IMR-90 (cell line): ENCODE measurements around the gene CEP97. TPM values are rescaled to one million over a fixed set of nuclear protein-coding genes. Genes with fewer than 3 reads are reported as not detected.

ENCODE experiments used
- ATAC-seq: fragments of 200-7000 bp; cut with Tn5 transposase; 2 replicates; pipeline ENCODE4 v1.9.1; 2020; ENCODE audit warnings: low read depth, mild to moderate bottlenecking, moderate library complexity
- BruUV-seq: library from RNA; stranded (reverse); fragments of 400-500 nt; replicated peaks from 2 replicates; lab custom pipeline; 2021; lab: Mats Ljungman, UMichigan
- CTCF ChIA-PET: fragments of 300-600 bp; formaldehyde crosslinking; extraction: SDS; loops from one replicate; lab custom pipeline; 2021; ENCODE audit warnings: antibody characterized with exemption; lab: Yijun Ruan, JAX
- POLR2A ChIA-PET: fragments of 300-600 bp; sonication (Branson Sonifier 250); formaldehyde crosslinking; loops from one replicate; lab custom pipeline; 2022; ENCODE audit warnings: antibody characterized with exemption; ENCODE audit not compliant: unreplicated experiment; lab: Charles Lee
- DNase-seq: peaks from one replicate; pipeline ENCODE4 v3.0.0; 2013
- H2AFZ ChIP-seq: replicated peaks from 2 replicates; pipeline ENCODE3; 2013; ENCODE audit warnings: low read length, mild to moderate bottlenecking; ENCODE audit not compliant: poor library complexity
- H2AK5ac ChIP-seq: 2 replicates; pipeline ENCODE4 v1.6.1; 2013; ENCODE audit warnings: low read depth, low read length, inconsistent platforms
- H2AK9ac ChIP-seq: replicated peaks from 2 replicates; pipeline ENCODE3; 2013; ENCODE audit warnings: mild to moderate bottlenecking, low read depth, low read length, moderate library complexity; ENCODE audit not compliant: poor library complexity
- H2BK120ac ChIP-seq: 2 replicates; pipeline ENCODE4 v1.6.1; 2013; ENCODE audit warnings: low read depth, low read length, inconsistent platforms
- H2BK15ac ChIP-seq: 3 replicates; pipeline ENCODE4 v1.6.1; 2013; ENCODE audit warnings: low read depth, low read length, inconsistent platforms
- H2BK20ac ChIP-seq: 2 replicates; pipeline ENCODE4 v1.6.1; 2013; ENCODE audit warnings: low read depth, mild to moderate bottlenecking, inconsistent platforms, low read length, moderate library complexity
- H2BK5ac ChIP-seq: 2 replicates; pipeline ENCODE4 v1.6.1; 2013; ENCODE audit warnings: mild to moderate bottlenecking, low read depth, low read length, inconsistent platforms; ENCODE audit not compliant: poor library complexity, severe bottlenecking
- H3K14ac ChIP-seq: replicated peaks from 2 replicates; pipeline ENCODE4 v1.6.1; 2013; ENCODE audit warnings: low read depth, low read length, inconsistent platforms
- H3K18ac ChIP-seq: 2 replicates; pipeline ENCODE4 v1.6.1; 2013; ENCODE audit warnings: low read depth, low read length, control low read depth
- H3K23ac ChIP-seq: 2 replicates; pipeline ENCODE4 v1.6.1; 2013; ENCODE audit warnings: low read depth, low read length, inconsistent platforms
- H3K27ac ChIP-seq: 2 replicates; pipeline ENCODE4 v1.5.1; 2013; ENCODE audit warnings: mild to moderate bottlenecking, control low read depth, low read length; ENCODE audit not compliant: insufficient read depth
- H3K27me3 ChIP-seq: 2 replicates; pipeline ENCODE4 v1.6.1; 2013; ENCODE audit warnings: low read length; ENCODE audit not compliant: control insufficient read depth, insufficient read depth
- H3K36me3 ChIP-seq: 2 replicates; pipeline ENCODE4 v1.6.1; 2013; ENCODE audit warnings: low read length, mixed read lengths; ENCODE audit not compliant: control insufficient read depth, insufficient read depth
- H3K4ac ChIP-seq: 2 replicates; pipeline ENCODE4 v1.6.1; 2013; ENCODE audit warnings: low read depth, low read length, inconsistent platforms
- H3K4me1 ChIP-seq: 2 replicates; pipeline ENCODE4 v1.6.1; 2013; ENCODE audit warnings: low read length, mixed read lengths; ENCODE audit not compliant: control insufficient read depth, insufficient read depth
- H3K4me2 ChIP-seq: 2 replicates; pipeline ENCODE4 v1.6.1; 2013; ENCODE audit warnings: low read depth, mild to moderate bottlenecking, control low read depth, low read length, moderate library complexity
- H3K4me3 ChIP-seq: 2 replicates; pipeline ENCODE4 v1.5.1; 2013; ENCODE audit warnings: low read depth, mild to moderate bottlenecking, control low read depth, low read length, moderate library complexity; ENCODE audit not compliant: insufficient read depth
- H3K56ac ChIP-seq: 2 replicates; pipeline ENCODE4 v1.6.1; 2013; ENCODE audit warnings: low read length, inconsistent platforms; ENCODE audit not compliant: insufficient read depth; ENCODE audit errors: extremely low read depth
- H3K79me1 ChIP-seq, 2 experiments: 2 replicates each; pipeline ENCODE4 v1.6.1; 2013; ENCODE audit warnings: low read length in 2 of 2, inconsistent platforms in 1 of 2, low read depth in 1 of 2
- H3K9ac ChIP-seq: 2 replicates; pipeline ENCODE4 v1.6.1; 2013; ENCODE audit warnings: low read depth, low read length, control low read depth
- H3K9me1 ChIP-seq: 2 replicates; pipeline ENCODE4 v1.6.1; 2013; ENCODE audit warnings: low read length, inconsistent platforms; ENCODE audit not compliant: insufficient read depth
- H3K9me3 ChIP-seq: 2 replicates; pipeline ENCODE4 v1.6.1; 2013; ENCODE audit warnings: low read length; ENCODE audit not compliant: control insufficient read depth, insufficient read depth
- H4K20me1 ChIP-seq: 2 replicates; pipeline ENCODE4 v1.6.1; 2013; ENCODE audit warnings: low read length, inconsistent platforms; ENCODE audit not compliant: insufficient read depth
- H4K5ac ChIP-seq: 2 replicates; pipeline ENCODE4 v1.6.1; 2013; ENCODE audit warnings: mild to moderate bottlenecking, low read depth, low read length, control low read depth
- H4K8ac ChIP-seq, 2 experiments: 2 replicates each; pipeline ENCODE4 v1.6.1; 2013; ENCODE audit warnings: low read depth in 2 of 2, low read length in 2 of 2, control low read depth in 1 of 2, inconsistent platforms in 1 of 2
- H4K91ac ChIP-seq: 2 replicates; pipeline ENCODE4 v1.6.1; 2013; ENCODE audit warnings: low read depth, low read length, inconsistent platforms; ENCODE audit not compliant: insufficient read depth
- BHLHE40 ChIP-seq: fragments of 150-350 bp; IDR thresholded peaks from 2 replicates; pipeline ENCODE4 v1.6.1; 2016; ENCODE audit warnings: mild to moderate bottlenecking, low read depth, low read length
- CTCF ChIP-seq: conservative IDR thresholded peaks from 2 replicates; pipeline ENCODE4 v1.5.1; 2012; ENCODE audit warnings: mild to moderate bottlenecking, low read depth, low read length, improper control_type of control experiment
- FOS ChIP-seq: fragments of 150-350 bp; IDR thresholded peaks from 2 replicates; pipeline ENCODE4 v1.6.1; 2016; ENCODE audit warnings: low read depth, low read length
- MAFK ChIP-seq: IDR thresholded peaks from 2 replicates; pipeline ENCODE4 v1.6.1; 2012; ENCODE audit warnings: low read depth, low read length, improper control_type of control experiment
- MXI1 ChIP-seq: IDR thresholded peaks from 2 replicates; pipeline ENCODE4 v1.6.1; 2012; ENCODE audit warnings: low read depth, mild to moderate bottlenecking, low read length, moderate library complexity, borderline replicate concordance
- NFE2L2 ChIP-seq: fragments of 150-350 bp; IDR thresholded peaks from 2 replicates; pipeline ENCODE4 v1.6.1; 2016; ENCODE audit warnings: low read depth, mild to moderate bottlenecking, low read length
- RFX5 ChIP-seq: IDR thresholded peaks from 2 replicates; pipeline ENCODE4 v1.8.0; 2012; ENCODE audit warnings: low read depth, mild to moderate bottlenecking, low read length, moderate library complexity
- WGBS, 2 experiments: methylation state at CpG; one replicate each; pipeline versions ENCODE4 v1.1.5 to v1.1.7; 2013; ENCODE audit warnings: missing lambda C conversion rate in 2 of 2; ENCODE audit not compliant: insufficient read length in 1 of 2; ENCODE audit errors: extremely low coverage in 2 of 2; 5-methylcytosine and 5-hydroxymethylcytosine counted together
- dilution Hi-C: fragments of 300-500 bp; cut with HindIII; formaldehyde crosslinking; loops from one replicate; pipeline ENCODE4 v1.14.3; 2018; ENCODE audit warnings: low sequenced_read_pairs; ENCODE audit not compliant: unreplicated experiment
- in situ Hi-C: fragments of 300-500 bp; cut with MboI; formaldehyde crosslinking; loops from 3 replicates; pipeline ENCODE4 v1.14.3; 2019; ENCODE audit warnings: low sequenced_read_pairs, inconsistent platforms, mixed read lengths
- intact Hi-C: fragments of 100-400 bp; cut with micrococcal nuclease; formaldehyde crosslinking; loops from 2 replicates; pipeline ENCODE4 v1.10.0; 2022
- polyA plus RNA-seq, 3 experiments: library from polyadenylated mRNA; depleted of rRNA; stranded (reverse); fragments of >200 nt; gene quantifications; 2 replicates each; pipeline ENCODE4 v1.2.3, GENCODE V29; 2012; ENCODE audit warnings: low replicate concordance in 1 of 3
- total RNA-seq: library from RNA; depleted of rRNA; stranded (reverse); fragments of >200 nt; gene quantifications from 2 replicates; pipeline ENCODE4 v1.2.3, GENCODE V29; 2012
- TF ChIP-seq, protein P1 (sequence below): fragments of 150-350 bp; IDR thresholded peaks from 2 replicates; pipeline ENCODE4 v1.6.1; 2017; ENCODE audit warnings: mild to moderate bottlenecking, antibody characterized with exemption, low read length, low read depth
- TF ChIP-seq, protein P2 (sequence below): fragments of 150-350 bp; IDR thresholded peaks from 2 replicates; pipeline ENCODE4 v1.6.1; 2016; ENCODE audit warnings: low read depth, mild to moderate bottlenecking, low read length, moderate library complexity, borderline replicate concordance

Gene CEP97
- total and polyA plus RNA-seq, 2 of the 4 experiments (the other 2 are of a cell fraction), result 2.0 to 21.9 TPM

- Histone ChIP-seq H3K56ac (no peak overlapping the region), H3K36me3 (peaks cover 20% of the 10 kb centered on the region), H3K4ac (peak overlapping the region; percentile 56; the same call in 1 of the 2 replicates), H2AFZ (peak overlapping the region; percentile 2), H2BK15ac (no peak overlapping the region), H2AK9ac (no peak overlapping the region), H3K9ac (peak overlapping the region; percentile 80; the same call in 1 of the 2 replicates), H3K9me1 (peaks cover 3% of the 10 kb centered on the region; the same call in 1 of the 2 replicates), H3K14ac (no peak overlapping the region), H3K4me2 (peak overlapping the region; percentile 98), H3K4me3 (0 out of 2 replicates have a peak overlapping the region, but pooled peaks have one; percentile 1), H4K8ac (peak overlapping the region in 1 of 2 experiments; percentile 66; a peak in 2 of 4 replicates), H2AK5ac (no peak overlapping the region), H2BK5ac (peak overlapping the region; percentile 73), H3K18ac (0 out of 2 replicates have a peak overlapping the region, but pooled peaks have one; percentile 7), H4K5ac (no peak overlapping the region), H3K9me3 (no peaks in the 10 kb centered on the region), H3K27ac (peak overlapping the region; percentile 50; the same call in 1 of the 2 replicates), H2BK20ac (peak overlapping the region; percentile 50; the same call in 1 of the 2 replicates), H3K27me3 (no peaks in the 10 kb centered on the region), H4K91ac (no peak overlapping the region), H3K79me1 (peaks cover 23 to 44% of the 10 kb centered on the region in 2 experiments; a peak in 3 of 4 replicates), H3K23ac (no peak overlapping the region), H4K20me1 (no peaks in the 10 kb centered on the region), H3K4me1 (peaks cover 5% of the 10 kb centered on the region; the same call in 1 of the 2 replicates), H2BK120ac (0 out of 2 replicates have a peak overlapping the region, but pooled peaks have one; percentile 45)
- no CpG with 5 or more reads among the region's 2 CpGs for WGBS, 2 experiments
- intact Hi-C loops (loop anchor here (2.0 kb wide), 2 partner anchors 46 to 56 kb away; partner anchors contain the start of gene CEP97), in situ Hi-C loops (no loop called here), dilution Hi-C loops (no loop called here)
- ATAC-seq (peak; percentile 56), DNase-seq (peak; percentile 91)
- CTCF ChIA-PET, result interaction anchor here (0.6 to 0.9 kb wide), 2 partner anchors 13 to 85 kb away, joined by 3 read pairs; no protein-coding TSS in a partner anchor
- POLR2A ChIA-PET, result no interaction called here
- TF ChIP-seq, protein P1, sequence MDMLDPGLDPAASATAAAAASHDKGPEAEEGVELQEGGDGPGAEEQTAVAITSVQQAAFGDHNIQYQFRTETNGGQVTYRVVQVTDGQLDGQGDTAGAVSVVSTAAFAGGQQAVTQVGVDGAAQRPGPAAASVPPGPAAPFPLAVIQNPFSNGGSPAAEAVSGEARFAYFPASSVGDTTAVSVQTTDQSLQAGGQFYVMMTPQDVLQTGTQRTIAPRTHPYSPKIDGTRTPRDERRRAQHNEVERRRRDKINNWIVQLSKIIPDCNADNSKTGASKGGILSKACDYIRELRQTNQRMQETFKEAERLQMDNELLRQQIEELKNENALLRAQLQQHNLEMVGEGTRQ, result peak; percentile 33; the same call in 1 of the 2 replicates
- TF ChIP-seq NFE2L2, result peak; percentile 96
- peak; percentile 20; the same call in 1 of the 2 replicates for TF ChIP-seq RFX5
- TF ChIP-seq MAFK, result peak; percentile 99
- TF ChIP-seq CTCF, result no peak
- peak; percentile 79; the same call in 1 of the 2 replicates for TF ChIP-seq BHLHE40
- peak; percentile 27; the same call in 1 of the 2 replicates for TF ChIP-seq FOS
- TF ChIP-seq, protein P2, sequence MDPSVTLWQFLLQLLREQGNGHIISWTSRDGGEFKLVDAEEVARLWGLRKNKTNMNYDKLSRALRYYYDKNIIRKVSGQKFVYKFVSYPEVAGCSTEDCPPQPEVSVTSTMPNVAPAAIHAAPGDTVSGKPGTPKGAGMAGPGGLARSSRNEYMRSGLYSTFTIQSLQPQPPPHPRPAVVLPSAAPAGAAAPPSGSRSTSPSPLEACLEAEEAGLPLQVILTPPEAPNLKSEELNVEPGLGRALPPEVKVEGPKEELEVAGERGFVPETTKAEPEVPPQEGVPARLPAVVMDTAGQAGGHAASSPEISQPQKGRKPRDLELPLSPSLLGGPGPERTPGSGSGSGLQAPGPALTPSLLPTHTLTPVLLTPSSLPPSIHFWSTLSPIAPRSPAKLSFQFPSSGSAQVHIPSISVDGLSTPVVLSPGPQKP, result no peak
- no peak for TF ChIP-seq MXI1
- BruUV-seq, result no TSS peak
Observed at GRCh38 chr3:101780661-101781060, 56.2 kb downstream of the CEP97 start.
